Astrocyte (in vitro differentiated cells and primary cell): ENCODE measurements around the gene HSF2BP.
"Not testable (repeated sequence)": the region's sequence is repeated elsewhere in the genome, so short reads cannot be mapped to it uniquely, and the experiment has no call there.

Experiments used
- EZH2 ChIP-seq: IDR thresholded peaks from 2 replicates; pipeline ENCODE4 v1.6.1; 2012; ENCODE audit warnings: mild to moderate bottlenecking, low read length, inconsistent platforms; ENCODE audit not compliant: insufficient read depth
- TF ChIP-seq, protein P1 (sequence below): IDR thresholded peaks from 2 replicates; pipeline ENCODE4 v1.5.1; 2011; ENCODE audit warnings: low read depth, mild to moderate bottlenecking, inconsistent platforms, low read length, moderate library complexity; ENCODE audit not compliant: insufficient read depth

DNA sequence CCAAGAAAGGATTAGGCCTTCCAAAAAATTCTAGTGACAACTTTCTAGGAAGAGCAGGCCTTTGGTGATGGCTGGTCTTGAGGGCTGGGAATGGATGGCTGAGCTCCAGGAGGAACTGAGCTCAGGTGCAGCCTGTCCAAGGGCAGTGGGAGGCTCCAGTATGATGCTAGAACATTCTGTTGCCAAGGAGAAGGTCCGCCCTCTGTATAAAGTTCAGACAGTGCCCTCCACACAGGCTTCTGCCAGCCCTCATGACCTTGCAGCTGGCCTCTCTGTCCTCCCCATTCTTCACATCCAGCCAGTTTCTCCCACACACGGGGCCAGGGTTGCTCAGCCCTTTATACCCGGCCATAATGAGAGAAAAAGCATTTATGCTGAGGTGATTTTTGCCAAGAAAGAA lies 146.3 kb downstream of the HSF2BP start:
- TF ChIP-seq, protein P1, sequence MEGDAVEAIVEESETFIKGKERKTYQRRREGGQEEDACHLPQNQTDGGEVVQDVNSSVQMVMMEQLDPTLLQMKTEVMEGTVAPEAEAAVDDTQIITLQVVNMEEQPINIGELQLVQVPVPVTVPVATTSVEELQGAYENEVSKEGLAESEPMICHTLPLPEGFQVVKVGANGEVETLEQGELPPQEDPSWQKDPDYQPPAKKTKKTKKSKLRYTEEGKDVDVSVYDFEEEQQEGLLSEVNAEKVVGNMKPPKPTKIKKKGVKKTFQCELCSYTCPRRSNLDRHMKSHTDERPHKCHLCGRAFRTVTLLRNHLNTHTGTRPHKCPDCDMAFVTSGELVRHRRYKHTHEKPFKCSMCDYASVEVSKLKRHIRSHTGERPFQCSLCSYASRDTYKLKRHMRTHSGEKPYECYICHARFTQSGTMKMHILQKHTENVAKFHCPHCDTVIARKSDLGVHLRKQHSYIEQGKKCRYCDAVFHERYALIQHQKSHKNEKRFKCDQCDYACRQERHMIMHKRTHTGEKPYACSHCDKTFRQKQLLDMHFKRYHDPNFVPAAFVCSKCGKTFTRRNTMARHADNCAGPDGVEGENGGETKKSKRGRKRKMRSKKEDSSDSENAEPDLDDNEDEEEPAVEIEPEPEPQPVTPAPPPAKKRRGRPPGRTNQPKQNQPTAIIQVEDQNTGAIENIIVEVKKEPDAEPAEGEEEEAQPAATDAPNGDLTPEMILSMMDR, result not testable (repeated sequence)
- TF ChIP-seq EZH2, result not testable (repeated sequence)
